ENCODE measurements around the gene PTGER4. TPM values are rescaled to one million over a fixed set of nuclear protein-coding genes. Genes with fewer than 3 reads are reported as not detected.
A peak's percentile ranks its signal among the peaks of the same experiment; 100 is the strongest.

PTGER4 gene
- total RNA-seq, 1 experiment from 2014 or later: 15.7 TPM

DNA sequence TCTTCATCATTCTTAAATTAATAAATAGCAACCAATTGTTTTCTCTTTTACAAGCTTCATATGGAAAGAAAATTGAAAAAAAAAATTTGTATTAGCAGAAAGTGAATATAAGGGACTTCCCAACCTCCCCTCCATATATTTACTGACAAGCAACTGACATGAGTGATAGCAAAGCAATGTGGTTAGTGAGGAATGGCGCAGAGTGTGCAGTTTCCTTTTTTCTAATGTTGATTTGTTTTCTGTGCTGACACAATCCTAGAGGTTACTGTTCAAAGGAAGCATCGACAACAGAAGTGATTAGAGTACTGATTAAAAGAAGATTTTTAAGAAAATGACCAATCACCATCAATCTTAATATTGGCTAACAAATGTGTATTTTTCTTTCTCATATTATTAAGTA is 1.7 kb upstream of the PTGER4 start:
- H3K9me2 ChIP-seq (ENCODE audit: insufficient read depth): no peaks in the 10 kb centered on the region
- no peak overlapping the region for H2AFZ ChIP-seq
- H3K27me3 ChIP-seq (ENCODE audit: insufficient read depth, low read depth): no peaks in the 10 kb centered on the region
- peaks cover 15% of the 10 kb centered on the region for H3F3A ChIP-seq (ENCODE audit: insufficient read depth, low read depth)
- no peaks in the 10 kb centered on the region for H3K36me3 ChIP-seq (ENCODE audit: low read depth)
- no peak for TF ChIP-seq EZH2 (IDR thresholded peaks at IDR 0.05; ENCODE audit: low read depth)
- TF ChIP-seq, protein P1, sequence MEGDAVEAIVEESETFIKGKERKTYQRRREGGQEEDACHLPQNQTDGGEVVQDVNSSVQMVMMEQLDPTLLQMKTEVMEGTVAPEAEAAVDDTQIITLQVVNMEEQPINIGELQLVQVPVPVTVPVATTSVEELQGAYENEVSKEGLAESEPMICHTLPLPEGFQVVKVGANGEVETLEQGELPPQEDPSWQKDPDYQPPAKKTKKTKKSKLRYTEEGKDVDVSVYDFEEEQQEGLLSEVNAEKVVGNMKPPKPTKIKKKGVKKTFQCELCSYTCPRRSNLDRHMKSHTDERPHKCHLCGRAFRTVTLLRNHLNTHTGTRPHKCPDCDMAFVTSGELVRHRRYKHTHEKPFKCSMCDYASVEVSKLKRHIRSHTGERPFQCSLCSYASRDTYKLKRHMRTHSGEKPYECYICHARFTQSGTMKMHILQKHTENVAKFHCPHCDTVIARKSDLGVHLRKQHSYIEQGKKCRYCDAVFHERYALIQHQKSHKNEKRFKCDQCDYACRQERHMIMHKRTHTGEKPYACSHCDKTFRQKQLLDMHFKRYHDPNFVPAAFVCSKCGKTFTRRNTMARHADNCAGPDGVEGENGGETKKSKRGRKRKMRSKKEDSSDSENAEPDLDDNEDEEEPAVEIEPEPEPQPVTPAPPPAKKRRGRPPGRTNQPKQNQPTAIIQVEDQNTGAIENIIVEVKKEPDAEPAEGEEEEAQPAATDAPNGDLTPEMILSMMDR (conservative IDR thresholded peaks at IDR 0.05): no peak
- peak overlapping the region; percentile 76 for H3K4me3 ChIP-seq
- no TSS peak for BruUV-seq (replicated peaks)
- H4K20me1 ChIP-seq (ENCODE audit: insufficient read depth): no peaks in the 10 kb centered on the region
- H3K27ac ChIP-seq: peak overlapping the region; percentile 93
- intact Hi-C loops (cut with micrococcal nuclease; ENCODE audit: unreplicated experiment): loop anchor here (2.0 to 5.0 kb wide), 6 partner anchors 36 to 921 kb away; no protein-coding TSS in a partner anchor
- ChIA-PET CTCF (interaction anchor here (0.6 kb wide), 1 partner anchor 90 kb away, joined by 3 read pairs; no protein-coding TSS in a partner anchor), POLR2A (ENCODE audit: unreplicated experiment) (interaction anchor here (0.7 to 0.8 kb wide), 3 partner anchors 126 to 704 kb away, joined by 3 to 6 read pairs (median 4); no protein-coding TSS in a partner anchor)
- H3K79me2 ChIP-seq (ENCODE audit: low read depth): peaks cover 31% of the 10 kb centered on the region
- peak in 1 of 2 experiments; percentile 48 for DNase-seq
- peaks cover 41% of the 10 kb centered on the region for H3K4me1 ChIP-seq (replicated peaks; ENCODE audit: insufficient read depth)
- peak overlapping the region; percentile 99 for H3K4me2 ChIP-seq
- no peaks in the 10 kb centered on the region for H3K9me3 ChIP-seq (ENCODE audit: insufficient read depth, low read depth)

DNA sequence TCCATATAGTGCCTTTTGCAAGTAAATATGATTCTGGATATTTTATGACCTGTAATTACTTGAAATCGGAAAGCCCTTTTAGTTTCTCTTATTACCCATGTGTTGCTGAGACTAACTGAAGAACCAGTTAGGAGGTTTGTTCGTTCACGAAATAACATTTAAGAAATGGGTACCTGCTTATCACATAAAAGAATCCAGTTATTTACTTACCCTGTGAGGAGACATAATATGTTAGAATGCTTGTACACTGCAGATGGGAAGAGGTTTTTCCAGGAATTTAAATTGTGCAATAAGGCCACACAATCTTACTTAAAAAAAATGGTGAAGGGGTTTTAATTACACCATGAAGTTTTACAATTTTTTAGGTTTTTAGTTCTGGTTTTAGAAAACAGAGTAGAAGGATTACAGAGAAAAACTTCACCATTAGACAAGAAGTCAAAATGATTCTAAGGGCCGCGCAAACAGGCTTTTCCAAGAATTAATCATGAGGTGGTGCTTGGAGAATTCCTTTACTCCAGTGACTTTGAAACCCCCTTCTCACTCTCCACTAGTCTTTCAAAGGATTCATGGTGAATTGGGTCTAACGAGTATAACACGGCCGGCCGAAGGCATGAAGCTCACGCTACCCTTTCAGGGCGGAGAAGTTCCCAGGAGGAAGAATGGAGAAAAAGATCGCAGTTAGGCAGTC is 1.1 kb upstream of the PTGER4 start:
- CTCF ChIA-PET: interaction anchor here (0.7 to 1.1 kb wide), 3 partner anchors 268 to 966 kb away, joined by 3 to 4 read pairs (median 3); no protein-coding TSS in a partner anchor
- DNase-seq: no peak

More for the DNA sequence above, 1.1 kb upstream of the PTGER4 start:
- BruUV-seq (replicated peaks): TSS peak; percentile 94
- Histone ChIP-seq H3K4me2 (peak overlapping the region; percentile 99), H3K27me3 (ENCODE audit: insufficient read depth, low read depth) (no peaks in the 10 kb centered on the region), H3K9me3 (ENCODE audit: insufficient read depth, low read depth) (no peaks in the 10 kb centered on the region), H3K4me3 (peak overlapping the region; percentile 76), H3K36me3 (ENCODE audit: low read depth) (no peaks in the 10 kb centered on the region), H2AFZ (peak overlapping the region; percentile 83), H3K79me2 (ENCODE audit: low read depth) (peaks cover 37% of the 10 kb centered on the region), H3K9me2 (ENCODE audit: insufficient read depth) (no peaks in the 10 kb centered on the region), H3F3A (ENCODE audit: insufficient read depth, low read depth) (peaks cover 15% of the 10 kb centered on the region), H3K4me1 (replicated peaks; ENCODE audit: insufficient read depth) (peaks cover 47% of the 10 kb centered on the region), H3K27ac (peak overlapping the region; percentile 93), H4K20me1 (ENCODE audit: insufficient read depth) (no peaks in the 10 kb centered on the region)
- intact Hi-C loops (cut with micrococcal nuclease; ENCODE audit: unreplicated experiment): loop anchor here (1.0 to 5.0 kb wide), 11 partner anchors 36 to 921 kb away; partner anchors contain the start of gene RPL37
- TF ChIP-seq EZH2 (IDR thresholded peaks at IDR 0.05; ENCODE audit: low read depth): no peak
- TF ChIP-seq, protein P1 (conservative IDR thresholded peaks at IDR 0.05): no peak
- POLR2A ChIA-PET (ENCODE audit: unreplicated experiment): interaction anchor here (0.5 to 1.6 kb wide), 7 partner anchors 98 to 1527 kb away, joined by 3 to 26 read pairs (median 5); no protein-coding TSS in a partner anchor

Measured in PC-9 (cell line).